Stimulated activated CD8-positive, alpha-beta memory T cell treated with anti-CD3 and anti-CD28 coated beads, Interleukin-7, amount 100 ng/mL, for 24 hours (primary cell): ENCODE measurements around the gene MYO1B.

Experiments used
- DNase-seq: peaks from one replicate; pipeline ENCODE4 v3.0.0-alpha.2; 2020; ENCODE audit warnings: low read depth

MYO1B gene

GRCh38 chr2:191462370-191462769 lies 217.2 kb downstream of the MYO1B start:
- no peak for DNase-seq

- no peak for DNase-seq
These were observed 218.6 kb downstream of the MYO1B start for GRCh38 chr2:191463790-191464189.

GRCh38 chr2:191465766-191466420 lies 220.7 kb downstream of the MYO1B start:
- no peak for DNase-seq

GRCh38 chr2:191467113-191467512 lies 221.9 kb downstream of the MYO1B start:
- DNase-seq, result no peak

GRCh38 chr2:191470306-191470705 lies 225.1 kb downstream of the MYO1B start:
- DNase-seq, result no peak

GRCh38 chr2:191474464-191474863 lies 229.3 kb downstream of the MYO1B start:
- no peak for DNase-seq
